ENCODE results near the gene CAPZB.

The CAPZB gene

GRCh38 chr1:19393046-19393445 lies 92.3 kb downstream of the CAPZB start:
- H3K36me3 Mint-ChIP-seq (ENCODE audit: low read depth), result no peaks in the 10 kb centered on the region
- H3K9me3 Mint-ChIP-seq, result no peaks in the 10 kb centered on the region
- H3K4me1 Mint-ChIP-seq, result peaks cover 42% of the 10 kb centered on the region
- H3K27ac Mint-ChIP-seq, result peak overlapping the region in 2 of 3 experiments; percentile 25 to 28
- no peaks in the 10 kb centered on the region for H3K27me3 Mint-ChIP-seq (ENCODE audit: low read depth)
- H3K4me3 Mint-ChIP-seq, result no peak overlapping the region
- TF ChIP-seq, protein P1, sequence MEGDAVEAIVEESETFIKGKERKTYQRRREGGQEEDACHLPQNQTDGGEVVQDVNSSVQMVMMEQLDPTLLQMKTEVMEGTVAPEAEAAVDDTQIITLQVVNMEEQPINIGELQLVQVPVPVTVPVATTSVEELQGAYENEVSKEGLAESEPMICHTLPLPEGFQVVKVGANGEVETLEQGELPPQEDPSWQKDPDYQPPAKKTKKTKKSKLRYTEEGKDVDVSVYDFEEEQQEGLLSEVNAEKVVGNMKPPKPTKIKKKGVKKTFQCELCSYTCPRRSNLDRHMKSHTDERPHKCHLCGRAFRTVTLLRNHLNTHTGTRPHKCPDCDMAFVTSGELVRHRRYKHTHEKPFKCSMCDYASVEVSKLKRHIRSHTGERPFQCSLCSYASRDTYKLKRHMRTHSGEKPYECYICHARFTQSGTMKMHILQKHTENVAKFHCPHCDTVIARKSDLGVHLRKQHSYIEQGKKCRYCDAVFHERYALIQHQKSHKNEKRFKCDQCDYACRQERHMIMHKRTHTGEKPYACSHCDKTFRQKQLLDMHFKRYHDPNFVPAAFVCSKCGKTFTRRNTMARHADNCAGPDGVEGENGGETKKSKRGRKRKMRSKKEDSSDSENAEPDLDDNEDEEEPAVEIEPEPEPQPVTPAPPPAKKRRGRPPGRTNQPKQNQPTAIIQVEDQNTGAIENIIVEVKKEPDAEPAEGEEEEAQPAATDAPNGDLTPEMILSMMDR (IDR thresholded peaks at IDR 0.05; ENCODE audit: unreplicated experiment in 3 of 3), result no peak

DNA sequence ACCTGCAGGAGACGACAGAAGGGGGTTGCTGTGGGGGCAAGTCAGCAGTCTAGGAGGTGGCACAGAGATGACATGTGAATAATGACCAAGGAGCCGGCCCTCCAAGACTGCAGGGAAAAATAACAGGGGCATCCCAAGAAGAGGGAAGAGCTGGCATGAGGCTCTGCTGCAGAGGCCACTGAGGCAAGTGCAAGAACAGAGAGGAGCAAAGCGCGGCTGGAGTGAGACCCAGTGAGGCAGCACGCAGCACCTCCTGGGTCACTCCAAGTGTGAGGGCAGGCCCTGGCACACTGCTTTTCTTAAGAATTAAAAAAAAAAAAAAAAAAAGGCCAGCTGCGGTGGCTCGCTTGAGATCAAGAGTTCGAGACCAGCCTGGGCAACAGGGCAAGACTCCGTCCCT lies 93.1 kb downstream of the CAPZB start:
- H3K27me3 Mint-ChIP-seq (ENCODE audit: low read depth), result no peaks in the 10 kb centered on the region
- peak overlapping the region; percentile 65 to 97 (median 96) for H3K27ac Mint-ChIP-seq
- H3K36me3 Mint-ChIP-seq (ENCODE audit: low read depth), result no peaks in the 10 kb centered on the region
- TF ChIP-seq, protein P1 (IDR thresholded peaks at IDR 0.05; ENCODE audit: unreplicated experiment in 3 of 3), result no peak
- no peak overlapping the region for H3K4me3 Mint-ChIP-seq
- peaks cover 48% of the 10 kb centered on the region for H3K4me1 Mint-ChIP-seq
- no peaks in the 10 kb centered on the region for H3K9me3 Mint-ChIP-seq

GRCh38 chr1:19391596-19391981 lies 93.8 kb downstream of the CAPZB start:
- H3K27me3 Mint-ChIP-seq (ENCODE audit: low read depth), result no peaks in the 10 kb centered on the region
- TF ChIP-seq, protein P1 (IDR thresholded peaks at IDR 0.05; ENCODE audit: unreplicated experiment in 3 of 3), result no peak
- peaks cover 53% of the 10 kb centered on the region for H3K4me1 Mint-ChIP-seq
- H3K36me3 Mint-ChIP-seq (ENCODE audit: low read depth), result no peaks in the 10 kb centered on the region
- H3K4me3 Mint-ChIP-seq, result no peak overlapping the region
- peak overlapping the region; percentile 96 to 97 (median 96) for H3K27ac Mint-ChIP-seq
- H3K9me3 Mint-ChIP-seq, result no peaks in the 10 kb centered on the region

GRCh38 chr1:19390901-19391595 lies 94.3 kb downstream of the CAPZB start:
- Mint-ChIP-seq H3K4me3 (peak overlapping the region; percentile 59 to 72 (median 60)), H3K36me3 (ENCODE audit: low read depth) (no peaks in the 10 kb centered on the region), H3K9me3 (no peaks in the 10 kb centered on the region), H3K4me1 (peaks cover 58% of the 10 kb centered on the region), H3K27me3 (ENCODE audit: low read depth) (no peaks in the 10 kb centered on the region), H3K27ac (peak overlapping the region; percentile 96 to 97 (median 96))
- TF ChIP-seq, protein P1 (IDR thresholded peaks at IDR 0.05; ENCODE audit: unreplicated experiment in 3 of 3), result peak; percentile 80 to 85 (median 82)

GRCh38 chr1:19390166-19390850 lies 95.0 kb downstream of the CAPZB start:
- H3K9me3 Mint-ChIP-seq, result no peaks in the 10 kb centered on the region
- TF ChIP-seq, protein P1 (IDR thresholded peaks at IDR 0.05; ENCODE audit: unreplicated experiment in 3 of 3), result no peak
- H3K27ac Mint-ChIP-seq, result peak overlapping the region; percentile 96 to 97 (median 96)

More at GRCh38 chr1:19390166-19390850, 95.0 kb downstream of the CAPZB start:
- Mint-ChIP-seq H3K4me3 (peak overlapping the region; percentile 8 to 72 (median 51)), H3K27me3 (ENCODE audit: low read depth) (no peaks in the 10 kb centered on the region), H3K4me1 (peaks cover 60% of the 10 kb centered on the region), H3K36me3 (ENCODE audit: low read depth) (peaks cover 5% of the 10 kb centered on the region)
